Hepatocyte (in vitro differentiated cells): Measurements from ENCODE around the gene LIPC. TPM values are rescaled to one million over a fixed set of nuclear protein-coding genes. Genes with fewer than 3 reads are reported as not detected.
A peak's percentile ranks its signal among the peaks of the same experiment; 100 is the strongest.

Source experiments
- DNase-seq: peaks from one replicate; pipeline ENCODE4 v3.0.0-alpha.2; 2016; ENCODE audit warnings: low spot score
- H2AFZ ChIP-seq: fragments of 200-600 bp; sonication (generic); 2 replicates; pipeline ENCODE4 v1.6.0; 2016; ENCODE audit warnings: antibody characterized with exemption, mild to moderate bottlenecking
- H3K27ac ChIP-seq: fragments of 200-600 bp; sonication (generic); 2 replicates; pipeline ENCODE4 v1.5.1; 2016; ENCODE audit warnings: mild to moderate bottlenecking
- H3K27me3 ChIP-seq: fragments of 200-600 bp; sonication (generic); 2 replicates; pipeline ENCODE4 v1.6.1; 2016
- H3K36me3 ChIP-seq: fragments of 200-600 bp; sonication (generic); replicated peaks from 2 replicates; pipeline ENCODE4 v1.5.1; 2016; ENCODE audit warnings: low read depth; ENCODE audit not compliant: insufficient read depth
- H3K4me1 ChIP-seq: fragments of 200-600 bp; sonication (generic); 2 replicates; pipeline ENCODE4 v1.5.1; 2016; ENCODE audit warnings: mild to moderate bottlenecking, moderate library complexity; ENCODE audit not compliant: insufficient read depth
- H3K4me2 ChIP-seq: fragments of 200-600 bp; sonication (generic); 2 replicates; pipeline ENCODE4 v1.6.0; 2016
- H3K4me3 ChIP-seq: fragments of 200-600 bp; sonication (generic); 2 replicates; pipeline ENCODE4 v1.5.1; 2016; ENCODE audit warnings: mild to moderate bottlenecking
- H3K79me2 ChIP-seq: fragments of 200-600 bp; sonication (generic); 2 replicates; pipeline ENCODE4 v1.6.0; 2017; ENCODE audit warnings: mild to moderate bottlenecking
- H3K9me2 ChIP-seq: fragments of 200-600 bp; sonication (generic); replicated peaks from 2 replicates; pipeline ENCODE4 v1.6.0; 2017; ENCODE audit warnings: mild to moderate bottlenecking; ENCODE audit not compliant: insufficient read depth
- H3K9me3 ChIP-seq: fragments of 200-600 bp; sonication (generic); 2 replicates; pipeline ENCODE4 v1.5.1; 2016; ENCODE audit warnings: low read depth, mild to moderate bottlenecking
- H4K20me1 ChIP-seq: fragments of 200-600 bp; sonication (generic); 2 replicates; pipeline ENCODE4 v1.6.0; 2016; ENCODE audit warnings: mild to moderate bottlenecking; ENCODE audit not compliant: insufficient read depth, poor library complexity, severe bottlenecking
- EZH2 ChIP-seq: fragments of 200-600 bp; sonication (generic); IDR thresholded peaks from 2 replicates; pipeline ENCODE4 v1.6.1; 2016; ENCODE audit warnings: antibody characterized with exemption, mild to moderate bottlenecking, borderline replicate concordance
- EZH2phosphoT487 ChIP-seq: fragments of 200-600 bp; sonication (generic); IDR thresholded peaks from one replicate; pipeline ENCODE4 v1.6.1; 2018; ENCODE audit warnings: antibody characterized with exemption, mild to moderate bottlenecking, low read depth, moderate library complexity; ENCODE audit not compliant: unreplicated experiment, severe bottlenecking
- WGBS: methylation state at CpG from one replicate; pipeline ENCODE4 v1.1.6; 2016; ENCODE audit warnings: low lambda C conversion rate; ENCODE audit errors: missing lambda C conversion rate; 5-methylcytosine and 5-hydroxymethylcytosine counted together
- polyA plus RNA-seq: library from polyadenylated mRNA; unstranded; fragments of >200 nt; fragmentation: Nextera tagmentation; extraction: Ambion mirVana; gene quantifications from 2 replicates; pipeline ENCODE4 v1.2.1, GENCODE V29; 2016
- total RNA-seq: library from RNA; depleted of rRNA; stranded (reverse); fragments of >200 nt; gene quantifications from 2 replicates; pipeline ENCODE4 v1.2.3, GENCODE V29; 2014
- TF ChIP-seq, protein P1 (sequence below): fragments of 200-600 bp; sonication (generic); IDR thresholded peaks from 2 replicates; pipeline ENCODE4 v1.5.1; 2016; ENCODE audit warnings: antibody characterized with exemption, mild to moderate bottlenecking; ENCODE audit not compliant: poor library complexity

Gene LIPC
- total and polyA plus RNA-seq, 2 experiments from 2014 or later = 37.0 to 64.8 TPM

GRCh38 chr15:58392611-58393161 is 39.1 kb upstream of the LIPC start:
- Histone ChIP-seq H3K4me2 (peak overlapping the region; percentile 44), H3K9me2 (no peaks in the 10 kb centered on the region), H3K4me3 (no peak overlapping the region), H3K4me1 (peaks cover 26% of the 10 kb centered on the region), H3K9me3 (no peaks in the 10 kb centered on the region), H3K79me2 (no peaks in the 10 kb centered on the region), H2AFZ (no peak overlapping the region), H3K36me3 (no peaks in the 10 kb centered on the region), H4K20me1 (no peaks in the 10 kb centered on the region), H3K27me3 (no peaks in the 10 kb centered on the region), H3K27ac (peak overlapping the region; percentile 93)
- TF ChIP-seq, protein P1, sequence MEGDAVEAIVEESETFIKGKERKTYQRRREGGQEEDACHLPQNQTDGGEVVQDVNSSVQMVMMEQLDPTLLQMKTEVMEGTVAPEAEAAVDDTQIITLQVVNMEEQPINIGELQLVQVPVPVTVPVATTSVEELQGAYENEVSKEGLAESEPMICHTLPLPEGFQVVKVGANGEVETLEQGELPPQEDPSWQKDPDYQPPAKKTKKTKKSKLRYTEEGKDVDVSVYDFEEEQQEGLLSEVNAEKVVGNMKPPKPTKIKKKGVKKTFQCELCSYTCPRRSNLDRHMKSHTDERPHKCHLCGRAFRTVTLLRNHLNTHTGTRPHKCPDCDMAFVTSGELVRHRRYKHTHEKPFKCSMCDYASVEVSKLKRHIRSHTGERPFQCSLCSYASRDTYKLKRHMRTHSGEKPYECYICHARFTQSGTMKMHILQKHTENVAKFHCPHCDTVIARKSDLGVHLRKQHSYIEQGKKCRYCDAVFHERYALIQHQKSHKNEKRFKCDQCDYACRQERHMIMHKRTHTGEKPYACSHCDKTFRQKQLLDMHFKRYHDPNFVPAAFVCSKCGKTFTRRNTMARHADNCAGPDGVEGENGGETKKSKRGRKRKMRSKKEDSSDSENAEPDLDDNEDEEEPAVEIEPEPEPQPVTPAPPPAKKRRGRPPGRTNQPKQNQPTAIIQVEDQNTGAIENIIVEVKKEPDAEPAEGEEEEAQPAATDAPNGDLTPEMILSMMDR = no peak
- TF ChIP-seq EZH2 (no peak), EZH2phosphoT487 (no peak)
- peak; percentile 67 for DNase-seq
- 36% methylated on average over 5 of the region's 5 CpGs for WGBS

DNA sequence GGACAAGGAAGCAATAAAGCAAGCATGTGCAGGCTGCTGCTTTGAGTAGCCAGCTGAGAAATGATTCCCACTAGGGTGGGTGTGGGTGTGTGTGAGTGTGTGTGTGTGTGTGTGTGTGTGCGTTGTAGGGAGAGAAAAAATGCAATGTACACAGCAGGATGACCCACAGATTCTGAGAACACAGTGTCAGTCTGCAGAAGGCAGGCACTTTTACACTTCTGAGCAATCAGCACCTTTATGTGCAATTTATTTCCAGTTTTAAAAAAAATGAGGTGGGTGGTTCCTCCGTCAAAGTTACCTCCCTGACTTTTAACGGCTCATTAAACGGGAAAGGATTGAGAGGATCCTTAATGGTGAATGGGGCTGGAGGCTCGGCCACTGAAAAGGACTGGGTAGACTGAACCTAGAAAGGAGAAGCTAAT is 38.5 kb upstream of the LIPC start:
- Histone ChIP-seq H3K27me3 (no peaks in the 10 kb centered on the region), H3K4me1 (peaks cover 26% of the 10 kb centered on the region), H3K9me3 (no peaks in the 10 kb centered on the region), H3K79me2 (no peaks in the 10 kb centered on the region), H4K20me1 (no peaks in the 10 kb centered on the region), H2AFZ (no peak overlapping the region), H3K4me2 (peak overlapping the region; percentile 44), H3K27ac (peak overlapping the region; percentile 93), H3K36me3 (no peaks in the 10 kb centered on the region), H3K9me2 (no peaks in the 10 kb centered on the region), H3K4me3 (no peak overlapping the region)
- DNase-seq = peak; percentile 71
- no peak for TF ChIP-seq EZH2phosphoT487
- no peak for TF ChIP-seq EZH2
- TF ChIP-seq, protein P1 = no peak
- 25% methylated on average over 5 of the region's 5 CpGs for WGBS

- Histone ChIP-seq H3K9me3 (no peaks in the 10 kb centered on the region), H4K20me1 (no peaks in the 10 kb centered on the region), H3K4me2 (peak overlapping the region; percentile 6), H3K4me1 (peaks cover 26% of the 10 kb centered on the region), H3K4me3 (no peak overlapping the region), H3K36me3 (no peaks in the 10 kb centered on the region), H2AFZ (no peak overlapping the region), H3K27me3 (no peaks in the 10 kb centered on the region), H3K9me2 (no peaks in the 10 kb centered on the region), H3K27ac (peak overlapping the region; percentile 21), H3K79me2 (no peaks in the 10 kb centered on the region)
- 43% methylated on average over 3 of the region's 3 CpGs for WGBS
- no peak for TF ChIP-seq EZH2phosphoT487
- no peak for TF ChIP-seq EZH2
- TF ChIP-seq, protein P1 = no peak
- peak; percentile 71 for DNase-seq
Measured at GRCh38 chr15:58396181-58396580, 35.6 kb upstream of the LIPC start.
